AG04450 (cell line): Measurements from ENCODE around the gene SLC2A9. TPM values are rescaled to one million over a fixed set of nuclear protein-coding genes. Genes with fewer than 3 reads are reported as not detected.

Source experiments
- CTCF ChIA-PET: fragments of 300-600, 350-600 bp; formaldehyde crosslinking; extraction: SDS; loops from one replicate; lab custom pipeline; 2022; ENCODE audit warnings: antibody characterized with exemption, inconsistent platforms; lab: Charles Lee
- POLR2A ChIA-PET: fragments of 350-600 bp; formaldehyde crosslinking; extraction: SDS; loops from one replicate; lab custom pipeline; 2021; ENCODE audit warnings: antibody characterized with exemption, inconsistent platforms; lab: Yijun Ruan, JAX
- DNase-seq: peaks from one replicate; pipeline ENCODE4 v3.0.0-alpha.2; 2011; ENCODE audit warnings: low read depth, low spot score
- H3K27ac ChIP-seq: one replicate; pipeline ENCODE4 v1.5.1; 2012; ENCODE audit warnings: low read depth, low read length, control low read depth
- H3K27me3 ChIP-seq: one replicate; pipeline ENCODE4 v1.6.0; 2012; ENCODE audit warnings: low read length; ENCODE audit not compliant: control insufficient read depth, insufficient read depth
- H3K4me3 ChIP-seq: 2 replicates; pipeline ENCODE4 v1.5.1; 2011; ENCODE audit warnings: mild to moderate bottlenecking, low read depth, low read length, control low read depth
- H3K9me3 ChIP-seq: 2 replicates; pipeline ENCODE4 v1.5.1; 2012; ENCODE audit warnings: low read length; ENCODE audit not compliant: control insufficient read depth, insufficient read depth
- polyA plus RNA-seq: library from polyadenylated mRNA; depleted of rRNA; stranded (reverse); fragments of >200 nt; gene quantifications from 2 replicates; pipeline ENCODE4 v1.2.3, GENCODE V29; 2011
- TF ChIP-seq, protein P1 (sequence below): IDR thresholded peaks from 2 replicates; pipeline ENCODE4 v1.5.1; 2011; ENCODE audit warnings: low read depth, low read length, control low read depth, inconsistent platforms

The SLC2A9 gene
- polyA plus RNA-seq, 1 experiment = 2.4 TPM

DNA sequence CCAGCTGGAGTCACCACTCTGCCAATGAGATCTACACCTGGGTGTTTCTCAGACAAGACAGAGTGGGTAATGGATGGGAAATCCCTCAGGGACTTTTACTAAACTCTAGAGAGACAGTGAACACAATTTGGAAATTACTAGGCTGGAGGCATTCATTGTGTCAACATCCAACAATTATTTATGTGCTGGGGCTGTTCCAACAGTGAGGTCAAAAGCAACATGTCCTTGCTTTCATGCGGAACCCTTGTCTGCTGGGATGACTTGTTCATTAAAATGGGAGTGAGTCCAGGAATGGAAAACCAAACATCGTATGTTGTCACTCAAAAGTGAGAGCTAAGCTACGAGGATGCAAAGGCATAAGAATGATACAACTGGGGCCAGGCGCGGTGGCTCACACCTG, 185.9 kb downstream of the SLC2A9 start:
- no peak overlapping the region for H3K27ac ChIP-seq
- DNase-seq = no peak
- POLR2A ChIA-PET = no interaction called here
- H3K9me3 ChIP-seq = peaks cover 30% of the 10 kb centered on the region
- no peaks in the 10 kb centered on the region for H3K27me3 ChIP-seq
- CTCF ChIA-PET = no interaction called here
- TF ChIP-seq, protein P1, sequence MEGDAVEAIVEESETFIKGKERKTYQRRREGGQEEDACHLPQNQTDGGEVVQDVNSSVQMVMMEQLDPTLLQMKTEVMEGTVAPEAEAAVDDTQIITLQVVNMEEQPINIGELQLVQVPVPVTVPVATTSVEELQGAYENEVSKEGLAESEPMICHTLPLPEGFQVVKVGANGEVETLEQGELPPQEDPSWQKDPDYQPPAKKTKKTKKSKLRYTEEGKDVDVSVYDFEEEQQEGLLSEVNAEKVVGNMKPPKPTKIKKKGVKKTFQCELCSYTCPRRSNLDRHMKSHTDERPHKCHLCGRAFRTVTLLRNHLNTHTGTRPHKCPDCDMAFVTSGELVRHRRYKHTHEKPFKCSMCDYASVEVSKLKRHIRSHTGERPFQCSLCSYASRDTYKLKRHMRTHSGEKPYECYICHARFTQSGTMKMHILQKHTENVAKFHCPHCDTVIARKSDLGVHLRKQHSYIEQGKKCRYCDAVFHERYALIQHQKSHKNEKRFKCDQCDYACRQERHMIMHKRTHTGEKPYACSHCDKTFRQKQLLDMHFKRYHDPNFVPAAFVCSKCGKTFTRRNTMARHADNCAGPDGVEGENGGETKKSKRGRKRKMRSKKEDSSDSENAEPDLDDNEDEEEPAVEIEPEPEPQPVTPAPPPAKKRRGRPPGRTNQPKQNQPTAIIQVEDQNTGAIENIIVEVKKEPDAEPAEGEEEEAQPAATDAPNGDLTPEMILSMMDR = no peak
- no peak overlapping the region for H3K4me3 ChIP-seq

DNA sequence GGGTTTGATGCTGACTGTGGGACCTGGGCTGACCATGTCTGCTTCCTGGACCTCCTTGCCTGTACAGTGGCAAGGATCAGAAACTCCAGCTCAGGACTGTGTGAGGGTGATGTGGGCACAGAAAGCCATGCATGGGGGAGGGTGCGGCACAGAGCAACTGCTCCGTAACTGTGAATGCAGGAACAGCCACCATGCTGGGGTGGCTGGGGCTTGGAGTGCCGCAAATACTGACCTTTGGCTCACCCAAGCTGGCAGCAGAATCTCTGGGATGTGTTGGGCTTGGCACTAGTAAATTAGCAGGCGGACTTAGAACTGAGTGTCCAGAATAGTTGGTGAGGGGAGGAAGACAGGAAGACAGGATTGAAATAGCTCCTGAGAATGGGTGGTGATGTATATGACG, 187.9 kb downstream of the SLC2A9 start:
- Histone ChIP-seq H3K9me3 (peaks cover 34% of the 10 kb centered on the region), H3K4me3 (no peak overlapping the region), H3K27ac (no peak overlapping the region), H3K27me3 (no peaks in the 10 kb centered on the region)
- TF ChIP-seq, protein P1 = no peak
- POLR2A ChIA-PET = no interaction called here
- CTCF ChIA-PET = no interaction called here
- DNase-seq = no peak

DNA sequence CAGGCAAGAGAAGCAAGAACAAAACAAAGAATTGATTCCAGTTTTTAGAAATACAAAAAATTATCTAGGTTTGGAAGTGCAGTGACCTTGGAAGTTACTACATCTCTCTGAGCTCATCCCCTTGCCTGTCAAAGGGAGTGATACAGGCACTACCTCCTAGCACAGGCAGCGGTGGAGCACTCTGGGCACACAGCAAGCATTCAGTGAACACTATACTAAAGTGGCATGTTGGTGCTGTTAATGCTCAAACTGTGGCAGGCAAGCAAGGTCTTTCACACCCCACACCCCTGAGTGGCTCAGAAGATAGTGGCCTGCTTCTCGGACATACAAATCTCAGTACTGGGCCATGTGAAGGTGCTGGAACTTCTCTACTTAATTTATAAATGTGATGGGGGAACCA, 188.7 kb downstream of the SLC2A9 start:
- CTCF ChIA-PET = interaction anchor here (0.5 kb wide), 1 partner anchor 233 kb away, joined by 10 read pairs; no protein-coding TSS in a partner anchor
- Histone ChIP-seq H3K27me3 (no peaks in the 10 kb centered on the region), H3K27ac (no peak overlapping the region), H3K9me3 (peaks cover 37% of the 10 kb centered on the region), H3K4me3 (no peak overlapping the region)
- POLR2A ChIA-PET = no interaction called here
- TF ChIP-seq, protein P1 = no peak
- DNase-seq = no peak

DNA sequence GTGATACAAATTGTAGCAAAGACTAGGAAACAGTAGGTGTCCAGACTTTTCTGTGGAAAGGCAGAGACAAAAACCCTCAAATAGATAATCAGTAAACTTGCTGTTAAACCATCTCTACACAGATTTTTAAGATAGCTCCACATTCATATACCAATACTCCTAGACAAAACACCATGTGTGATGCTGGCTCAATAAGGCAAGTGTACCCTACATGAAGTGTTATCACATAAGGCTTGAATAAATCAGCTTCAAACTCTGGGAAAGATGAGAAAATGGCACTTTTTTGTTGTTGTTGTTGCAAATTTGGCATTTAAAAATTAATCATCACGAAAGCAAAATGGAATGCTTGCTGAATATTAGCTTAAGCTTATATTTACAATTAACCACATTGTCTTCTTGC, 194.7 kb downstream of the SLC2A9 start:
- TF ChIP-seq, protein P1 = no peak

DNA sequence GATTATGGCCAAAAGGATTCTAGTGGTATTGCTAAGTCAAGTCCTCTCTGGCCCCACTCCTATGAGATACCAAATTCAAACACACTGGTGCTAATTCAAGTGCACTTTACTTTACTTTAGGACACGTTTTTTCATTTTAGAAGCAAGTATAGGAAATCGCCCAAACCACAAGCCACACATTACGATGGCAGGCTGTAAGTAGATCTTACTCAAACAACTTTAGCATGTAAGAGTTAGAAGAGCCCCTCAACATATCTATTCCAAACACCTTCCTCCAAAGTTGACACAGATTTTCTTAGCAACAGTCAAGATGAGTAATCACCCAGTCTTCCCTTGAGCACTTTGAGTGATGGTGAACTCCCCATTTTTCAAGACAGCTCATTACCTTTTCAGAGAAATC, 196.2 kb downstream of the SLC2A9 start:
- TF ChIP-seq, protein P1 = no peak
- ChIA-PET CTCF (no interaction called here), POLR2A (no interaction called here)
- Histone ChIP-seq H3K4me3 (no peak overlapping the region), H3K27ac (no peak overlapping the region), H3K9me3 (peaks cover 7% of the 10 kb centered on the region; the same call in 1 of the 2 replicates), H3K27me3 (no peaks in the 10 kb centered on the region)
- no peak for DNase-seq

More for the DNA sequence above, 194.7 kb downstream of the SLC2A9 start:
- Histone ChIP-seq H3K9me3 (peaks cover 17% of the 10 kb centered on the region; the same call in 1 of the 2 replicates), H3K27me3 (no peaks in the 10 kb centered on the region), H3K27ac (no peak overlapping the region), H3K4me3 (no peak overlapping the region)
- DNase-seq = no peak
- CTCF ChIA-PET = no interaction called here
- POLR2A ChIA-PET = no interaction called here
